Activated T-cell treated with anti-CD3 and anti-CD28 coated beads, Interleukin-2, amount 50 U/mL, for 1 hour (primary cell): ENCODE measurements around the gene ZCCHC2.

Experiments
- DNase-seq: peaks from one replicate; pipeline ENCODE4 v3.0.0-alpha.2; 2020

The ZCCHC2 gene

GRCh38 chr18:62539284-62540165 is 16.7 kb downstream of the ZCCHC2 start:
- DNase-seq = no peak

DNA sequence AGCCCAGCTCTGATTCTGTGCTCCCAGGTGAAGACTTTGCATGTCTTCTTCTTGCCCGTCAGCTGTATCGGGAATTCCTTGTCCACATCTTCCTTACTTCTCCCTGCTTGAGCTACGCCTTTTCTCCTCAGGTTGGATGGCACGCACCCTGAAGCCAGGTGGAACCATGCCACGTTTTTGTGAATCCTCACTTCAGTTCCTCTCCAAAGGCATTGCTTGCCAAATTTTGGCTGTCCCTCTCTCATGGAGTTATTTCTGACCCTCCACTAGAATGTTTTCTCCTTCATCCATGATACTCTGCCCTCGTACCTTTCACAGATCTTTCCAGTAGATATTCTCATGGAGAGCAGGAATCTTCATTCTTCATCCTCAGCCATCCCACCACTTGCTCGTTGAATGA is 20.2 kb downstream of the ZCCHC2 start:
- DNase-seq = no peak

DNA sequence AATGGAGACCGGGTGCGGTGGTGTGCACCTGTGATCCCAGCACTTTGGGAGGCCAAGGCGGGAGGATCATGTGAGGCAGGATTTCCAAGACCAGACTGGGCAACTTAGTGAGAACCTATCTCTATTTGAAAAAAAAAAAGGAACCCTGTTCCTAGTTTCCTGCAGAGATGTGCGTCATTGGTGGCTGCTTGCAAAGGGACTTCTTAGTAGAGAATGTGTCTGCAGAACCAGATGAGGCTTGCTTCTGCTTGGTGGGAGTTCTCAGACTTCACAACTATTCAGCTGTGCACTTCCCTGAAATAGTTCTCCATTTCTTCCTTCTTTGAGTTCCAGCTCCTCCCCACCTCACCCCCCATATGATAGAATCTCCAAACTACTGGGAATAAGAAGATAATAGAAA is 22.3 kb downstream of the ZCCHC2 start:
- no peak for DNase-seq

- DNase-seq = no peak
Observed at GRCh38 chr18:62549755-62550154, 26.9 kb downstream of the ZCCHC2 start.

DNA sequence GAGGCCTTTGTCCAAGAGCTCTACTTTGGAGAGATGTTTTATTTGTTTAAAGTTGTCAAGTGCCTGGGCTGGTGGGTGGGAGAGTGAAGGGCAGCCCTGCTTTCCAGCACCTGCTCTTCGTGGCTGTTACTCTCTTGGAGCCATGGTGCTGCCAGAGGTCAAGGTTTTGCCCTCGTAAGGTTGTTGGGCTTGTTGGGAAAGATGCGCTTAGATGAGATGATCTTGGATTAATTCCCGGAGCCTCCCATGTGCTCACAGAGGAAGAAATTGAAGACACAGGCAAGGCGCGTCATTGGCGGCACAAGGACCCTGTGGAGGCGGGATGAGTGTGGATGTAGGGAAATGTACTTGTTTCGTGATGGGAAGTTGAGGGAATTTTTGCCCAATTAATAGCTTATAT is 27.9 kb downstream of the ZCCHC2 start:
- no peak for DNase-seq

DNA sequence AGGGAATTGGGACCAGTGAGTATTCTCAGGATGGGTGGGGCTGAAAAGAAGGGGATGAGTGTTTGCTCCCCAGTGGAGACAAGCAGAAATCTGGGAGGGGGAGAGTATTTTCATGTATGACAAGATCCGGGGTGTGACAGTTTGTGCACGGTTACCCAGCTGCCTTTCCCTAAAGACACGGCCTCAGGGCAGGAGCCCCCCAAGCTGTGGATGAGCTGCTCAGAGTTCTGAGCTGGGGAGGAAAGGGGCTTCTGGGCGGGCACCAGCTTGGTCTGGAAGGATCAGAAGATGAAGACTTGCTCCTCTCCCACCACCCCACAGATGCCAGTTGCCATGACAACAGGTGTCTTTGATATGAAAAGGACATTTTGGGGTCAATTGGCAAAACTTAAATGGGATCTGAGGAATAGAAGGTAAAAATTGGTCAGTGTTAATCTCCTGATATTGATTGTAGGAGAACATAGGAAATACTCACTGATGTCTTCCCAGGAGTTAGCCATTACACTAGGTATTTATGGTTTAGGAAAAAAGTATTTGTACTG is 29.2 kb downstream of the ZCCHC2 start:
- DNase-seq = no peak

- DNase-seq = no peak
Observed at GRCh38 chr18:62554061-62554815, 31.4 kb downstream of the ZCCHC2 start.

DNA sequence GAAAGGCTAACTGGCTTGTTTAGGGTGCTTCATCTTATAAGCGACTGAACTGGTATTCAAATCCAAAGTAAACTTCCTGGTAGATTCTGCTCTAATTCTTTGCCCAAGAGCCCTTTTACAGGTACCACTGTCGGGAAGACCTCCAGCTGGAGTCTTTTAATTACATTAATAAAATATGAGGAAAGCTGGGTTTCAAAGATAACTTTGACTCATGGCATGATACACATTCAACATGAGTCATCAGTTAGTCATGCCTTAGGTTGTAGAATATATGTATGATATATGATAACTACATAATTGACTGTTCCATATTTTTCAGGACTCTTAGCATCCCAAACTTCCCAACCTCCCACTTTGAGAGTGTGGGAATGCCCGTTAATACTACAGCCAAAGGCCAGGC is 32.3 kb downstream of the ZCCHC2 start:
- DNase-seq = no peak

GRCh38 chr18:62556397-62556796 is 33.6 kb downstream of the ZCCHC2 start:
- DNase-seq = no peak

DNA sequence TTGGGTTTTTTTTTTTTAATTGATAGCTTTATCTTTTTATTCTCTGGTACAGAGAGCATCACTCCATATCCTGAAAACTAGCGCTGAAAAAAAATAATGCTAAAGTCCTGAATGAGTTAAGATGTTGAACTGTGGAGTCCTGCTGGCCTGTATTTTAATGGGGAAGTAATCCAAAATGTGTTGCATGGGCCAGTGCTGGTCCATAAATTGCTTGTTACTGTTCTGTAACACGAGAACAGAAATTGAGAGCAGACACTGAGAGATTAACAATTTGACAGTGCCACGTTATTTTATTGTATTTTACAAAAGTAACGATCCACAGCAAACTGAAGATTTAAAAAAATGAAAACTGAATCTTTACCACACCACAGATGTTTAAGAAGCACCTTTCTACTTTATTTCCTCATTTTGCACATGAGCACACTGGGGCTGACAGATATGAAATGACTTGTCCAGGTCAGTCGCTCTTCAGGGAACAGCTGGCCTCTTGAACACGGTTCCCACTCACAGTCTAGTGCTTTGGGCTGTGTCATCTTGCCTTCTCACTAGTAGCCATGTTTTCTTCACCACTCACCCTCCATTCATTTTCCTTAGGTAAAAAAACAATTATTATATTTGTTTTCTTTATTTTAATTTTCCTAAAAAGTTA is 35.3 kb downstream of the ZCCHC2 start:
- no peak for DNase-seq

- no peak for DNase-seq
Observed at GRCh38 chr18:62564044-62564443, 41.2 kb downstream of the ZCCHC2 start.

- DNase-seq = no peak
Observed at GRCh38 chr18:62566199-62566598, 43.4 kb downstream of the ZCCHC2 start.

DNA sequence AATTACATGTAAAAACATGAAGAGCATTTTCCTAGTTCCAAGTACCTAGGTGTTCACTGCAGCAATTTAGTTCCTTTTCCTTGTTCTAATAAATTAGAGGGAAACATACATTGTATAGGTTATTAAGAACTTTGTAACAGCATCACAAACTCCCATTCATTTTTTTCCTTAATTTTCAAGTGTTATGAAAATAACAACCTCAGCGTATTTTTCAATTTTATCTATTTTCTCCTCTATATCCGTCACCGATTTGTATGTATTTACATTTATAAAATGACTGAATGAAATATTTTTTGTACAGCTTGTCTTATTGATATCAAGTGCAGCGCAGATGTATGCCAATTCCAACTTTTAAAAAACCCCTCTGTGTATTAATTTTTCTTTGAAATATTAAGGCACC is 44.0 kb downstream of the ZCCHC2 start:
- DNase-seq = no peak

- DNase-seq = no peak
Observed at GRCh38 chr18:62569081-62569655, 46.3 kb downstream of the ZCCHC2 start.

DNA sequence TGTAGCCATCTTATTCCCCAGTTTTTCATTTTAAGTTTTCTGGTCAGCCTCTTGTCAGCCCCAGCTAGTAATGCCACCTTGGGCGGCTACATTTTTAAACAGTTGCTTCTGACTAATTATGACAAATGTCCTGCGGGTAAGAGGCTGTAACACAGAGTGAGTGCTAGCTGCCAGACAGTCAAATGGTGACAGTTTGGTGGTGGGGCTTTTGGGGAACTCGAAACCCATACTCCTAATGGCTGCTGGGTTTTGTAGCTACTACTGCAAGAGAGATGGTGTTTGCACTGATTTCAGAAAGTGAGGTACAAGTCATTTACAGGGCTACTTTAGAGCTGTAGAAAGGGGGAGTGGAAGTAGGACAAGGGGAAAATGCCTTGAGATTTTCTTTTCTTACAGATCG is 48.2 kb downstream of the ZCCHC2 start:
- no peak for DNase-seq

GRCh38 chr18:62571648-62572047 is 48.8 kb downstream of the ZCCHC2 start:
- DNase-seq = no peak

DNA sequence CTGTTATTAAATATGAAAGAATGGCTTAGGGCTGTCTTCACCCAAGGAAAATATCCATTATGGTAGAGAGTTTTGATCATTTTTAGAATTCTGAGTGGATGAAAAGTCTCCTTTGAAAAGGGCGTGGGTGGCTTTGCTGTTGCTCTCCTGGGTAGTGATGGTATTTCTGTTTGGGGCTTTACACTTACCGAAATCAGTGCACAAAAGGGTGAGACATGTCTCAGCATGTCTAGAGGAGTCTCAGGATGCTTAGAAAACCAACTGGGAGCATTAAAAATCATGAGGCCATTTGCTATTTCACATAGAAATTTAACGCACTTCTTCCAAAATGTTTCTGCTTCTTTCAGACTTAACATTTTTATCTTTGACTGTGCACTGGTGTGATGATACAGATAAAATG is 49.6 kb downstream of the ZCCHC2 start:
- no peak for DNase-seq

DNA sequence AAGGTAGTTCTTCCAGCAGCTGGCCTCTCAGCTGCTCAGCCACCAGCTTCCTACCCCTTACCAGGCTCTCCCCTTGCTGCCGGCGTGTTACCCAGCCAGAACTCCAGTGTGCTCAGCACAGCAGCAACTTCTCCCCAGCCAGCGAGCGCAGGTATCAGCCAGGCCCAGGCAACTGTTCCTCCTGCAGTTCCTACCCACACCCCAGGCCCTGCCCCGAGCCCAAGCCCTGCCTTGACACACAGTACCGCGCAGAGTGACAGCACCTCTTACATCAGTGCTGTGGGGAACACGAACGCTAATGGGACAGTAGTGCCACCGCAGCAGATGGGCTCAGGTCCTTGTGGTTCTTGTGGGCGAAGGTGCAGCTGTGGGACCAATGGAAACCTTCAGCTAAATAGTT is 52.0 kb downstream of the ZCCHC2 start:
- DNase-seq = no peak

DNA sequence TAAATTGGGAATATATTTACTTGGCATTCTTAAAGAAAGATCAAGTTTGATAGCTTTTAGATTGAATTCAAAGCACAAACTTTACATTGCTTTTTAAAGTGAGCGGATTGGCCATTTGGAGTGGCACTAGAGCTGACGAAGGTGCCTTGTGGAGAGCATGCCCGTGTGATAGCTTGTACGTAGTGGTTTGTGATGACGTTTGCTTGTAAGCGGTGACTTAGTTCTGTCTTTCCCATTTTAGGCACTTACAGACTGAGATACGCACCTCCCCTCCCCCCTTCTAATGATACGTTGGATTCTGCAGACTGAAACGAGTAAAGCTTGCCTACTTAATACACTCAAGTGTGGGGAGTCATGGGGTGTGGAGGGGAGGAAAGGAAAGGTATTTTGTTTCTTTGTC is 53.4 kb downstream of the ZCCHC2 start:
- DNase-seq = no peak

GRCh38 chr18:62576845-62577512 is 54.2 kb downstream of the ZCCHC2 start:
- no peak for DNase-seq

- DNase-seq = no peak
Observed at GRCh38 chr18:62577765-62578164, 54.9 kb downstream of the ZCCHC2 start.

DNA sequence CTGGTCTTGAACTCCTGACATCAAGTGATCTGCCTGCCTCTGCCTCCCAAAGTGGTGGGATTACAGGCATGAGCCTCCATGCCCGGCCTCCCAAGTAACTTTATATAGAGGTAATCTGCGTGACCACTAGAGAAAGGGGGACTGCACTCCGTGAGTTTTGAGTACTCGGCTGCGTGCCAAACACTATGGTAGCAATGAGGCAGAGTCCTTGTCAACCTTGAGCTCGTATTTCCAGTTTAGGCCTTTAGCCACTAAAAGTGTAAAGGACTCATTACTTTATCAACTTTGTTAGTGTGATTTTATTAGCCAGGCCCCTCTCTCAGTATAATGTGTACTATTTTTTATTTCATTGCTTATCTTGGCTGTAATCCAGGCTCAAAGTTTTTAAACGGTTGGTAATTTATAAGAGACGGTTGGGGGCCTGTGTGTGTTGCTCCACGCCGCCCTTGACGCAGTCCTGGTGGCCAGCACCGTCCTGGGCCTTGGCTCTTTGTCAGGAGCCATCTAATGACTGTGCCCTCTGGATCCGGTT is 56.2 kb downstream of the ZCCHC2 start:
- no peak for DNase-seq
